Neural progenitor cell (in vitro differentiated cells): ENCODE measurements around the gene TGM6. TPM values are rescaled to one million over a fixed set of nuclear protein-coding genes. Genes with fewer than 3 reads are reported as not detected.

ENCODE experiments used
- DNase-seq: peaks from one replicate; pipeline ENCODE4 v3.0.0-alpha.2; 2016; ENCODE audit warnings: low spot score
- H2AFZ ChIP-seq: fragments of 200-600 bp; sonication (generic); replicated peaks from 2 replicates; pipeline ENCODE4 v1.6.1; 2016; ENCODE audit warnings: antibody characterized with exemption
- H3F3A ChIP-seq: fragments of 200-600 bp; sonication (generic); 2 replicates; pipeline ENCODE4 v1.6.1; 2016; ENCODE audit warnings: antibody characterized with exemption, low read depth
- H3K27ac ChIP-seq: fragments of 200-600 bp; sonication (generic); 2 replicates; pipeline ENCODE4 v1.5.1; 2016; ENCODE audit warnings: mild to moderate bottlenecking
- H3K27me3 ChIP-seq: fragments of 200-600 bp; sonication (generic); 2 replicates; pipeline ENCODE4 v1.6.1; 2016; ENCODE audit warnings: mild to moderate bottlenecking, moderate library complexity
- H3K36me3 ChIP-seq: fragments of 200-600 bp; sonication (generic); 2 replicates; pipeline ENCODE4 v1.5.1; 2016
- H3K4me1 ChIP-seq: fragments of 200-600 bp; sonication (generic); 2 replicates; pipeline ENCODE4 v1.6.1; 2016; ENCODE audit warnings: mixed run types
- H3K4me2 ChIP-seq: fragments of 200-600 bp; sonication (generic); 2 replicates; pipeline ENCODE4 v1.6.1; 2016
- H3K4me3 ChIP-seq: fragments of 200-600 bp; sonication (generic); 2 replicates; pipeline ENCODE4 v1.5.1; 2016
- H3K79me2 ChIP-seq: fragments of 200-600 bp; sonication (generic); 2 replicates; pipeline ENCODE4 v1.6.1; 2016; ENCODE audit warnings: low read depth
- H3K9ac ChIP-seq: fragments of 200-600 bp; sonication (generic); 2 replicates; pipeline ENCODE4 v1.6.1; 2016
- H3K9me3 ChIP-seq: fragments of 200-600 bp; sonication (generic); 2 replicates; pipeline ENCODE4 v1.5.1; 2016; ENCODE audit warnings: low read depth
- H4K20me1 ChIP-seq: fragments of 200-600 bp; sonication (generic); 2 replicates; pipeline ENCODE4 v1.6.1; 2016; ENCODE audit warnings: low read depth
- H3K27ac Mint-ChIP-seq: 3 replicates; pipeline ENCODE4 v1.8.0; 2021; ENCODE audit warnings: mixed read lengths
- H3K27me3 Mint-ChIP-seq: 2 replicates; pipeline ENCODE4 v1.8.0; 2022; ENCODE audit warnings: low read depth, mild to moderate bottlenecking, inconsistent platforms, moderate library complexity, mixed read lengths; ENCODE audit not compliant: insufficient read depth
- H3K36me3 Mint-ChIP-seq: 3 replicates; pipeline ENCODE4 v1.8.0; 2021; ENCODE audit warnings: mixed read lengths
- H3K4me1 Mint-ChIP-seq: 3 replicates; pipeline ENCODE4 v1.8.0; 2021; ENCODE audit warnings: mixed read lengths
- H3K4me3 Mint-ChIP-seq: 3 replicates; pipeline ENCODE4 v1.8.0; 2021; ENCODE audit warnings: mild to moderate bottlenecking, moderate library complexity, mixed read lengths
- H3K9me3 Mint-ChIP-seq: 3 replicates; pipeline ENCODE4 v1.8.0; 2020; ENCODE audit warnings: mixed read lengths
- CTCF ChIP-seq: fragments of 200-600 bp; sonication (generic); IDR thresholded peaks from 2 replicates; pipeline ENCODE4 v1.5.1; 2017; ENCODE audit warnings: antibody characterized with exemption, mild to moderate bottlenecking
- EZH2 ChIP-seq: fragments of 200-600 bp; sonication (generic); IDR thresholded peaks from 2 replicates; pipeline ENCODE4 v1.6.1; 2017; ENCODE audit warnings: antibody characterized with exemption, mild to moderate bottlenecking, moderate library complexity
- EZH2phosphoT487 ChIP-seq: fragments of 200-600 bp; sonication (generic); IDR thresholded peaks from 2 replicates; pipeline ENCODE4 v1.6.1; 2017; ENCODE audit warnings: antibody characterized with exemption
- small RNA-seq: library from RNA; depleted of rRNA; stranded (forward); fragments of <200 nt; gene quantifications from one replicate; pipeline ENCODE3, GENCODE V24; 2015
- total RNA-seq: library from RNA; depleted of rRNA; stranded (reverse); fragments of >200 nt; gene quantifications from 2 replicates; pipeline ENCODE4 v1.2.3, GENCODE V29; 2015; ENCODE audit warnings: low replicate concordance

TGM6 gene
- total RNA-seq, 1 donor from 2014 or later: not detected

GRCh38 chr20:2480381-2480780 is 99.7 kb downstream of the TGM6 start:
- Mint-ChIP-seq H3K27ac (no peak overlapping the region), H3K27me3 (peaks cover 3% of the 10 kb centered on the region), H3K36me3 (peaks cover 34% of the 10 kb centered on the region), H3K9me3 (no peaks in the 10 kb centered on the region), H3K4me1 (no peaks in the 10 kb centered on the region), H3K4me3 (no peak overlapping the region)
- H3K9ac ChIP-seq: no peak overlapping the region
- H3K79me2 ChIP-seq: no peaks in the 10 kb centered on the region
- H3K4me3 ChIP-seq: no peak overlapping the region
- H3K36me3 ChIP-seq: no peaks in the 10 kb centered on the region
- no peak overlapping the region for H2AFZ ChIP-seq
- no peak for TF ChIP-seq CTCF
- no peak for TF ChIP-seq EZH2phosphoT487
- TF ChIP-seq EZH2: no peak
- no peak overlapping the region for H3K27ac ChIP-seq
- H3K4me2 ChIP-seq: no peak overlapping the region
- H4K20me1 ChIP-seq: no peaks in the 10 kb centered on the region
- H3K4me1 ChIP-seq: no peaks in the 10 kb centered on the region
- H3K9me3 ChIP-seq: no peaks in the 10 kb centered on the region
- DNase-seq: no peak
- H3K27me3 ChIP-seq: no peaks in the 10 kb centered on the region
- H3F3A ChIP-seq: no peaks in the 10 kb centered on the region

Small RNA genes within 50 kb of the gene (small RNA-seq; reads per million reads assigned to genes)
- gene RF00019: not detected

Other genes with a start within 250 kb of the TGM6 start
- 0.31 TPM in 1 of 2 replicates, not detected in the other for gene TGM3, start 84.9 kb upstream of the TGM6 start, total RNA-seq
- gene SNRPB, start 89.9 kb downstream of the TGM6 start, total RNA-seq: 323 and 591 TPM in 2 replicates
- 7.4 and 9.7 TPM in 2 replicates for gene ZNF343, start 128.0 kb downstream of the TGM6 start, total RNA-seq
- gene TMC2, start 155.7 kb downstream of the TGM6 start, total RNA-seq: not detected in 2 replicates